HL-60 (cell line): ENCODE results near the gene AGL.

Experiments used
- DNase-seq, 2 experiments: peaks; one replicate each; pipeline ENCODE4 v3.0.0-alpha.2; 2010 to 2020; ENCODE audit warnings: low read depth in 1 of 2, low spot score in 1 of 2
- H3K27ac ChIP-seq: fragments of 250-450 bp; sonication (Bioruptor Pico); replicated peaks from 2 replicates; pipeline ENCODE4 v1.5.1; 2020; ENCODE audit warnings: mild to moderate bottlenecking, moderate library complexity
- H3K27me3 ChIP-seq: fragments of 250-450 bp; sonication (Bioruptor Pico); 2 replicates; pipeline ENCODE4 v1.5.1; 2021; ENCODE audit warnings: mild to moderate bottlenecking, moderate library complexity; ENCODE audit not compliant: insufficient read depth, poor library complexity, severe bottlenecking
- H3K4me3 ChIP-seq: replicated peaks from 2 replicates; pipeline ENCODE4 v1.5.1; 2011; ENCODE audit warnings: mild to moderate bottlenecking, control low read depth, low read length; ENCODE audit not compliant: insufficient read depth
- GABPA ChIP-seq: IDR thresholded peaks from 2 replicates; pipeline ENCODE4 v1.6.1; 2012; ENCODE audit warnings: low read depth
- POLR2AphosphoS5 ChIP-seq: IDR thresholded peaks from 2 replicates; pipeline ENCODE4 v1.6.1; 2012; ENCODE audit warnings: low read depth
- SPI1 ChIP-seq: IDR thresholded peaks from 2 replicates; pipeline ENCODE4 v1.6.1; 2012; ENCODE audit warnings: low read depth, mild to moderate bottlenecking, borderline replicate concordance
- TF ChIP-seq, protein P1 (sequence below): IDR thresholded peaks from 2 replicates; pipeline ENCODE4 v1.6.1; 2012; ENCODE audit warnings: low read depth; ENCODE audit not compliant: insufficient replicate concordance
- TF ChIP-seq, protein P2 (sequence below): IDR thresholded peaks from one replicate; pipeline ENCODE4 v1.5.1; 2011; ENCODE audit warnings: low read length, control low read depth, inconsistent platforms; ENCODE audit not compliant: insufficient read depth

AGL gene

DNA sequence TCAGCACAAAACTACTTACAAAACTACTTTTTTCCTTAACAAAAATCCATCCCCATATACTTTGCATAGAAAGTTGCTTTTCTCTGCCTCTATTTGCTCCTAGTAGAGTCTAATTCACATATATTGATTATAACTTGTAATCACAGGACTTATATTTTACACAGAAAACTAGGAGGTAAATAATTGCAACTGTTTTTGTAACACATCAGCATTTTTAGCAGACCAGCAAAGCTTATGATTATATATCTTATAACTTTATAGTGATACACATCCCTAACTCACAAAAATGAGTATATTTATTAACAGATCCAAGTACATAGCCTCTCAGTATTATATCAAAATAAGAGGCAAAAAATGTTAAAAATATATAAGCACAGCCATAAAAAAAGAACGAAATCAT, 102.4 kb downstream of the AGL start:
- TF ChIP-seq, protein P1, sequence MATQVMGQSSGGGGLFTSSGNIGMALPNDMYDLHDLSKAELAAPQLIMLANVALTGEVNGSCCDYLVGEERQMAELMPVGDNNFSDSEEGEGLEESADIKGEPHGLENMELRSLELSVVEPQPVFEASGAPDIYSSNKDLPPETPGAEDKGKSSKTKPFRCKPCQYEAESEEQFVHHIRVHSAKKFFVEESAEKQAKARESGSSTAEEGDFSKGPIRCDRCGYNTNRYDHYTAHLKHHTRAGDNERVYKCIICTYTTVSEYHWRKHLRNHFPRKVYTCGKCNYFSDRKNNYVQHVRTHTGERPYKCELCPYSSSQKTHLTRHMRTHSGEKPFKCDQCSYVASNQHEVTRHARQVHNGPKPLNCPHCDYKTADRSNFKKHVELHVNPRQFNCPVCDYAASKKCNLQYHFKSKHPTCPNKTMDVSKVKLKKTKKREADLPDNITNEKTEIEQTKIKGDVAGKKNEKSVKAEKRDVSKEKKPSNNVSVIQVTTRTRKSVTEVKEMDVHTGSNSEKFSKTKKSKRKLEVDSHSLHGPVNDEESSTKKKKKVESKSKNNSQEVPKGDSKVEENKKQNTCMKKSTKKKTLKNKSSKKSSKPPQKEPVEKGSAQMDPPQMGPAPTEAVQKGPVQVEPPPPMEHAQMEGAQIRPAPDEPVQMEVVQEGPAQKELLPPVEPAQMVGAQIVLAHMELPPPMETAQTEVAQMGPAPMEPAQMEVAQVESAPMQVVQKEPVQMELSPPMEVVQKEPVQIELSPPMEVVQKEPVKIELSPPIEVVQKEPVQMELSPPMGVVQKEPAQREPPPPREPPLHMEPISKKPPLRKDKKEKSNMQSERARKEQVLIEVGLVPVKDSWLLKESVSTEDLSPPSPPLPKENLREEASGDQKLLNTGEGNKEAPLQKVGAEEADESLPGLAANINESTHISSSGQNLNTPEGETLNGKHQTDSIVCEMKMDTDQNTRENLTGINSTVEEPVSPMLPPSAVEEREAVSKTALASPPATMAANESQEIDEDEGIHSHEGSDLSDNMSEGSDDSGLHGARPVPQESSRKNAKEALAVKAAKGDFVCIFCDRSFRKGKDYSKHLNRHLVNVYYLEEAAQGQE, result no peak
- TF ChIP-seq SPI1, result no peak
- TF ChIP-seq GABPA, result no peak
- TF ChIP-seq POLR2AphosphoS5, result no peak
- TF ChIP-seq, protein P2, sequence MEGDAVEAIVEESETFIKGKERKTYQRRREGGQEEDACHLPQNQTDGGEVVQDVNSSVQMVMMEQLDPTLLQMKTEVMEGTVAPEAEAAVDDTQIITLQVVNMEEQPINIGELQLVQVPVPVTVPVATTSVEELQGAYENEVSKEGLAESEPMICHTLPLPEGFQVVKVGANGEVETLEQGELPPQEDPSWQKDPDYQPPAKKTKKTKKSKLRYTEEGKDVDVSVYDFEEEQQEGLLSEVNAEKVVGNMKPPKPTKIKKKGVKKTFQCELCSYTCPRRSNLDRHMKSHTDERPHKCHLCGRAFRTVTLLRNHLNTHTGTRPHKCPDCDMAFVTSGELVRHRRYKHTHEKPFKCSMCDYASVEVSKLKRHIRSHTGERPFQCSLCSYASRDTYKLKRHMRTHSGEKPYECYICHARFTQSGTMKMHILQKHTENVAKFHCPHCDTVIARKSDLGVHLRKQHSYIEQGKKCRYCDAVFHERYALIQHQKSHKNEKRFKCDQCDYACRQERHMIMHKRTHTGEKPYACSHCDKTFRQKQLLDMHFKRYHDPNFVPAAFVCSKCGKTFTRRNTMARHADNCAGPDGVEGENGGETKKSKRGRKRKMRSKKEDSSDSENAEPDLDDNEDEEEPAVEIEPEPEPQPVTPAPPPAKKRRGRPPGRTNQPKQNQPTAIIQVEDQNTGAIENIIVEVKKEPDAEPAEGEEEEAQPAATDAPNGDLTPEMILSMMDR, result no peak
- Histone ChIP-seq H3K27ac (no peak overlapping the region), H3K27me3 (no peaks in the 10 kb centered on the region), H3K4me3 (no peak overlapping the region)
- DNase-seq, result no peak

DNA sequence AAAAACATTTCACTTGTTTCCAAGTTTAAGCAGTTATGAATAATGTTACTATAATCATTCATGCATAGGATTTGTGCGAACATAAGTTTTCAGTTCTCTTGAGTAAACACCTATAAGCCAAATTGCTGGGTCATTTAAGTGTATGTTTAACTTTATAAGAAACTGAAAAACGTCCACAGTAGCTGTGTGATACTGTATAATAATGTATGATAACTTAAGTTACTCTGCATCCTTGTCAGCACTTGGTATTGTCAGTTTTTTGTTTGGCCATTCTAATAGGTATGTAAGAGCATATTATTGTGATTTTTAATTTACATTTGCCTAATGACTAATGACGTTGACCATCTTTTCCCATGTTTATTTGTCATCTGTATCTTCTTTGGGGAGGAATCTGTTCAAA, 105.2 kb downstream of the AGL start:
- no peak for DNase-seq
- no peak for TF ChIP-seq GABPA
- no peak for TF ChIP-seq SPI1
- TF ChIP-seq POLR2AphosphoS5, result no peak
- TF ChIP-seq, protein P1, result no peak
- TF ChIP-seq, protein P2, result no peak
- Histone ChIP-seq H3K27me3 (no peaks in the 10 kb centered on the region), H3K27ac (no peak overlapping the region), H3K4me3 (no peak overlapping the region)

DNA sequence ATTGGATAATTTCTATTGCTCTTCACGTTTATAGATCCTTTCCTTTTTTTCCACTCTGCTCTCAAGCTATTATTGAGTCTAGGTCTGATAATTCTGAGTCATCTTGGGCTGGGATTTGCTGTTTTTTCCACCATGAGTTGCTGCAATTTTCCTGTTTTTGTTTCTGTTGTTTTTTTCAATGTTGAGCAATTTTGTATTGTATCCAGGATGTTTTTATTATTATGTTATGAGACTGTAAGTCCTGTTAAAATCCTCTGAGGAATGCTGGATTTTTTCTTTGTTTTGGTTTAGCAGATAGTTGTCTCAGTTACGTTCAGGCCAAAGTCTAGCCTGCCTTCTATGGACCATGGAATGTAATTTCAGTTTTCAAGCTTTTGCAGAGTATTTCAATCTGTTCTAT, 106.6 kb downstream of the AGL start:
- H3K4me3 ChIP-seq, result no peak overlapping the region
- no peak for DNase-seq
- no peak overlapping the region for H3K27ac ChIP-seq
- no peak for TF ChIP-seq POLR2AphosphoS5
- TF ChIP-seq SPI1, result no peak
- TF ChIP-seq, protein P1, result no peak
- TF ChIP-seq, protein P2, result no peak
- TF ChIP-seq GABPA, result no peak
- no peaks in the 10 kb centered on the region for H3K27me3 ChIP-seq
